ACC112 (cell line): ENCODE results near the gene SCYGR3.

ENCODE experiments used
- H2AFZ ChIP-seq: fragments of 200-600 bp; sonication (generic); one replicate; pipeline ENCODE4 v1.6.0; 2017; ENCODE audit warnings: antibody characterized with exemption, low read length; ENCODE audit not compliant: unreplicated experiment
- H3K27ac ChIP-seq: fragments of 200-600 bp; sonication (generic); 2 replicates; pipeline ENCODE4 v1.5.1; 2014; ENCODE audit warnings: low read depth, mild to moderate bottlenecking, antibody characterized with exemption, low read length, moderate library complexity
- H3K27me3 ChIP-seq: fragments of 200-600 bp; sonication (generic); 2 replicates; pipeline ENCODE4 v1.6.1; 2014; ENCODE audit warnings: mild to moderate bottlenecking, antibody characterized with exemption, low read length, moderate library complexity, mixed read lengths; ENCODE audit not compliant: insufficient read depth
- H3K36me3 ChIP-seq: fragments of 200-600 bp; sonication (generic); 2 replicates; pipeline ENCODE4 v1.6.1; 2016; ENCODE audit warnings: mild to moderate bottlenecking, antibody characterized with exemption, low read length, moderate library complexity, mixed read lengths; ENCODE audit not compliant: insufficient read depth
- H3K4me1 ChIP-seq: fragments of 200-600 bp; sonication (generic); one replicate; pipeline ENCODE4 v1.6.1; 2016; ENCODE audit warnings: low read length, mixed read lengths; ENCODE audit not compliant: insufficient read depth, unreplicated experiment, control insufficient read depth
- H3K4me3 ChIP-seq: fragments of 200-600 bp; sonication (generic); 2 replicates; pipeline ENCODE4 v1.5.1; 2014; ENCODE audit warnings: mild to moderate bottlenecking, low read depth, low read length
- H3K79me2 ChIP-seq: fragments of 200-600 bp; sonication (generic); one replicate; pipeline ENCODE4 v1.6.0; 2016; ENCODE audit warnings: low read length; ENCODE audit not compliant: control insufficient read depth, unreplicated experiment, insufficient read depth

Gene SCYGR3

GRCh38 chr2:227565080-227565479, 49.6 kb downstream of the SCYGR3 start:
- Histone ChIP-seq H3K4me3 (no peak overlapping the region), H3K79me2 (no peaks in the 10 kb centered on the region), H3K36me3 (no peaks in the 10 kb centered on the region), H2AFZ (no peak overlapping the region), H3K27ac (no peak overlapping the region), H3K27me3 (no peaks in the 10 kb centered on the region), H3K4me1 (no peaks in the 10 kb centered on the region)
